H9 (cell line): ENCODE results near the gene EDARADD. TPM values are rescaled to one million over a fixed set of nuclear protein-coding genes. Genes with fewer than 3 reads are reported as not detected.

Source experiments
- DNase-seq: peaks from one replicate; pipeline ENCODE4 v3.0.0-alpha.2; 2017
- H2AFZ ChIP-seq: one replicate; pipeline ENCODE4 v1.6.1; 2013; ENCODE audit warnings: mild to moderate bottlenecking, low read length, control low read depth, moderate library complexity
- H2AK5ac ChIP-seq: 2 replicates; pipeline ENCODE4 v1.6.1; 2013; ENCODE audit warnings: low read length, control low read depth, mixed read lengths; ENCODE audit not compliant: insufficient read length
- H2BK120ac ChIP-seq: one replicate; pipeline ENCODE4 v1.6.1; 2013; ENCODE audit warnings: low read depth, mild to moderate bottlenecking, low read length, control low read depth, inconsistent platforms; ENCODE audit not compliant: poor library complexity, severe bottlenecking
- H2BK12ac ChIP-seq: 2 replicates; pipeline ENCODE4 v1.6.1; 2013; ENCODE audit warnings: low read length, control low read depth, mixed read lengths, low read depth; ENCODE audit not compliant: insufficient read length
- H2BK15ac ChIP-seq: 2 replicates; pipeline ENCODE4 v1.6.1; 2013; ENCODE audit warnings: low read depth, low read length, control low read depth
- H2BK20ac ChIP-seq: one replicate; pipeline ENCODE4 v1.6.1; 2013; ENCODE audit warnings: low read depth, mild to moderate bottlenecking, low read length, control low read depth, inconsistent platforms; ENCODE audit not compliant: poor library complexity, severe bottlenecking
- H2BK5ac ChIP-seq: 2 replicates; pipeline ENCODE4 v1.6.1; 2013; ENCODE audit warnings: low read length, control low read depth, mixed read lengths; ENCODE audit not compliant: insufficient read length
- H3K14ac ChIP-seq: 2 replicates; pipeline ENCODE4 v1.6.1; 2013; ENCODE audit warnings: low read length, control low read depth; ENCODE audit not compliant: insufficient read depth
- H3K18ac ChIP-seq: 2 replicates; pipeline ENCODE4 v1.6.1; 2013; ENCODE audit warnings: low read depth, mild to moderate bottlenecking, mixed read lengths, low read length, control low read depth; ENCODE audit not compliant: insufficient read length
- H3K23ac ChIP-seq: 2 replicates; pipeline ENCODE4 v1.6.1; 2013; ENCODE audit warnings: low read length, control low read depth, mixed read lengths, low read depth; ENCODE audit not compliant: insufficient read length
- H3K23me2 ChIP-seq: 2 replicates; pipeline ENCODE4 v1.6.1; 2013; ENCODE audit warnings: low read depth, mild to moderate bottlenecking, mixed read lengths, low read length, control low read depth; ENCODE audit not compliant: insufficient read length, poor library complexity, severe bottlenecking
- H3K27ac ChIP-seq: 2 replicates; pipeline ENCODE4 v1.5.1; 2013; ENCODE audit warnings: low read length, control low read depth, mixed read lengths, low read depth; ENCODE audit not compliant: insufficient read length
- H3K27me3 ChIP-seq: 2 replicates; pipeline ENCODE4 v1.6.1; 2013; ENCODE audit warnings: low read length, control low read depth, inconsistent platforms; ENCODE audit not compliant: insufficient read depth
- H3K4ac ChIP-seq: 2 replicates; pipeline ENCODE4 v1.6.1; 2013; ENCODE audit warnings: low read depth, mild to moderate bottlenecking, control low read depth, inconsistent platforms, low read length, moderate library complexity
- H3K4me1 ChIP-seq: 2 replicates; pipeline ENCODE4 v1.6.1; 2013; ENCODE audit warnings: low read length, control low read depth, inconsistent platforms; ENCODE audit not compliant: insufficient read depth
- H3K4me2 ChIP-seq: 2 replicates; pipeline ENCODE4 v1.6.1; 2013; ENCODE audit warnings: low read length, control low read depth, mixed read lengths; ENCODE audit not compliant: insufficient read length, insufficient read depth
- H3K56ac ChIP-seq: 2 replicates; pipeline ENCODE4 v1.6.1; 2013; ENCODE audit warnings: low read depth, mild to moderate bottlenecking, mixed read lengths, low read length, control low read depth; ENCODE audit not compliant: insufficient read length
- H3K79me1 ChIP-seq: 2 replicates; pipeline ENCODE4 v1.6.1; 2013; ENCODE audit warnings: low read depth, mild to moderate bottlenecking, moderate library complexity, low read length, control low read depth, inconsistent platforms; ENCODE audit not compliant: insufficient read depth, poor library complexity, severe bottlenecking
- H3K79me2 ChIP-seq: 2 replicates; pipeline ENCODE4 v1.6.1; 2013; ENCODE audit warnings: low read length, control low read depth, inconsistent platforms; ENCODE audit not compliant: insufficient read depth
- H3K9ac ChIP-seq: 2 replicates; pipeline ENCODE4 v1.6.1; 2013; ENCODE audit warnings: low read length, control low read depth, mixed read lengths; ENCODE audit not compliant: insufficient read length; ENCODE audit errors: extremely low read depth
- H3K9me3 ChIP-seq: one replicate; pipeline ENCODE4 v1.6.1; 2013; ENCODE audit warnings: low read depth, low read length, inconsistent platforms; ENCODE audit not compliant: control insufficient read depth
- H3T11ph ChIP-seq: one replicate; pipeline ENCODE4 v1.6.1; 2013; ENCODE audit warnings: mild to moderate bottlenecking, low read length, control low read depth, inconsistent platforms
- H4K20me1 ChIP-seq: one replicate; pipeline ENCODE4 v1.6.1; 2013; ENCODE audit not compliant: control insufficient read depth, insufficient read length, insufficient read depth
- H4K5ac ChIP-seq: 2 replicates; pipeline ENCODE4 v1.6.1; 2013; ENCODE audit warnings: low read depth, mild to moderate bottlenecking, mixed read lengths, low read length, control low read depth; ENCODE audit not compliant: insufficient read length
- H4K8ac ChIP-seq: replicated peaks from 2 replicates; pipeline ENCODE4 v1.6.1; 2013; ENCODE audit warnings: low read length, control low read depth, mixed read lengths, low read depth; ENCODE audit not compliant: insufficient read length
- H4K91ac ChIP-seq: 2 replicates; pipeline ENCODE4 v1.6.1; 2013; ENCODE audit warnings: low read depth, mild to moderate bottlenecking, moderate library complexity, mixed read lengths, low read length, control low read depth; ENCODE audit not compliant: insufficient read length
- H3K27ac Mint-ChIP-seq, 3 experiments: 2 replicates in 2 of 3; 3 replicates in 1 of 3; pipeline ENCODE4 v1.8.0; 2020 to 2021; ENCODE audit warnings: mixed read lengths in 3 of 3, mild to moderate bottlenecking in 1 of 3, moderate library complexity in 1 of 3
- H3K27me3 Mint-ChIP-seq: 2 replicates; pipeline ENCODE4 v1.8.0; 2021; ENCODE audit warnings: low read depth, mild to moderate bottlenecking, moderate library complexity, mixed read lengths
- H3K36me3 Mint-ChIP-seq, 3 experiments: 2 replicates in 2 of 3; 3 replicates in 1 of 3; pipeline ENCODE4 v1.8.0; 2020 to 2021; ENCODE audit warnings: low read depth in 3 of 3, mixed read lengths in 3 of 3; ENCODE audit not compliant: insufficient read depth in 1 of 3
- H3K4me1 Mint-ChIP-seq, 2 experiments: 2 replicates each; pipeline ENCODE4 v1.8.0; 2020; ENCODE audit warnings: mixed read lengths in 2 of 2
- H3K4me3 Mint-ChIP-seq, 2 experiments: 2 replicates in 1 of 2; 3 replicates in 1 of 2; pipeline ENCODE4 v1.8.0; 2020 to 2021; ENCODE audit warnings: mild to moderate bottlenecking in 2 of 2, mixed read lengths in 2 of 2, moderate library complexity in 1 of 2
- H3K9me3 Mint-ChIP-seq, 2 experiments: 2 replicates in 1 of 2; 3 replicates in 1 of 2; pipeline ENCODE4 v1.8.0; 2020; ENCODE audit warnings: mild to moderate bottlenecking in 2 of 2, mixed read lengths in 2 of 2, moderate library complexity in 1 of 2
- CTCF ChIP-seq: fragments of 200-600 bp; sonication (generic); conservative IDR thresholded peaks from 3 replicates; pipeline ENCODE4 v1.8.0; 2021; ENCODE audit warnings: antibody characterized with exemption, mild to moderate bottlenecking
- WGBS: extraction: QIAGEN DNeasy Blood & Tissue Kit; methylation state at CpG from one replicate; pipeline ENCODE4 v1.1.7; 2013; ENCODE audit warnings: missing lambda C conversion rate, low lambda C conversion rate, mixed read lengths; ENCODE audit not compliant: insufficient read length; ENCODE audit errors: extremely low coverage; 5-methylcytosine and 5-hydroxymethylcytosine counted together
- total RNA-seq: library from RNA; stranded (reverse); gene quantifications from 2 replicates; pipeline ENCODE4 v1.2.1, GENCODE V29; 2021

Gene EDARADD
- total RNA-seq, 1 experiment from 2014 or later, result 3.8 TPM

DNA sequence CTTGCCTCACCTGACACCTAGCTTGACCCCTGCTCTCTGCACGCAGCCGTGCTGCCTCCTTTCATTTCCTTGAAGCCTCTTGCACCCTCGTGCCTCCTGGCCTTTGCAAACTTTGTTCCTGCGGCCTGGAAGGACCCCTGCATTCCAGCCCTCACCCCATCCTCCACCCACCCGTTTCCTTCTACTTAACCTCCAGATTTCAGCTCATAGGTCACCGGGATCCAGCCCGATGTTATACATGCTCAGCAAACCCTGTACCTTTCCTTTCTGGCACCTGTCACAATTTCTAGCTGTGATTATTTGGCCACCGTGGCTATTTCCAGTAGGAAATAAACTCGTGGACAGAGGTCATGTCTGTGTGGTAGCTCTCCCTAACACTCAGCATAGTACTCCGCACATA is 4.5 kb downstream of the EDARADD start:
- Histone ChIP-seq H3K9ac (no peak overlapping the region), H3T11ph (no peak overlapping the region), H2AFZ (no peak overlapping the region), H3K79me1 (peaks cover 2% of the 10 kb centered on the region), H3K4me1 (peaks cover 7% of the 10 kb centered on the region; the same call in 1 of the 2 replicates), H3K14ac (no peak overlapping the region), H2BK5ac (no peak overlapping the region), H4K20me1 (no peaks in the 10 kb centered on the region), H3K18ac (no peak overlapping the region), H3K23me2 (peaks cover 10% of the 10 kb centered on the region), H3K9me3 (no peaks in the 10 kb centered on the region), H2BK120ac (no peak overlapping the region), H4K8ac (no peak overlapping the region), H3K79me2 (no peaks in the 10 kb centered on the region), H2AK5ac (no peak overlapping the region), H4K91ac (no peak overlapping the region), H2BK15ac (no peak overlapping the region), H2BK12ac (no peak overlapping the region), H3K27me3 (no peaks in the 10 kb centered on the region; the same call in 1 of the 2 replicates), H3K4ac (no peak overlapping the region), H3K27ac (no peak overlapping the region), H2BK20ac (no peak overlapping the region), H3K23ac (no peak overlapping the region), H3K4me2 (no peak overlapping the region), H4K5ac (no peak overlapping the region), H3K56ac (no peak overlapping the region)
- Mint-ChIP-seq H3K9me3 (no peaks in the 10 kb centered on the region; a peak in 1 of 5 replicates), H3K36me3 (peaks cover 0 to 2% (median 0%) of the 10 kb centered on the region in 3 experiments; a peak in 1 of 7 replicates), H3K4me3 (no peak overlapping the region), H3K4me1 (peaks cover 26 to 33% of the 10 kb centered on the region in 2 experiments), H3K27me3 (peaks cover 39% of the 10 kb centered on the region), H3K27ac (peak overlapping the region in 1 of 3 experiments; percentile 58; a peak in 1 of 7 replicates)
- no peak for DNase-seq
- WGBS, result no CpG with 5 or more reads among the region's 10 CpGs
- no peak for TF ChIP-seq CTCF
